ENCODE data around the gene FYCO1.

The FYCO1 gene

GRCh38 chr3:45922039-45922326 lies 73.6 kb downstream of the FYCO1 start:
- H3K79me2 ChIP-seq (ENCODE audit: insufficient read depth, low read length): no peaks in the 10 kb centered on the region
- TF ChIP-seq CTCF (conservative IDR thresholded peaks at IDR 0.05; ENCODE audit: low read length) (no peak), EZH2phosphoT487 (IDR thresholded peaks at IDR 0.05; ENCODE audit: borderline replicate concordance) (no peak)
- H3F3A ChIP-seq (ENCODE audit: low read depth): no peaks in the 10 kb centered on the region
- no peaks in the 10 kb centered on the region for H3K27me3 ChIP-seq (ENCODE audit: insufficient read depth, low read length, poor library complexity, severe bottlenecking)
- peaks cover 26% of the 10 kb centered on the region; the same call in 1 of the 2 replicates for H3K36me3 ChIP-seq (ENCODE audit: insufficient read depth, low read length)
- no peak overlapping the region for H3K9ac ChIP-seq (ENCODE audit: low read depth, low read length, poor library complexity, severe bottlenecking)
- no peaks in the 10 kb centered on the region for H4K20me1 ChIP-seq (ENCODE audit: insufficient read depth, low read length, poor library complexity, severe bottlenecking)
- no peak overlapping the region for H3K4me2 ChIP-seq (ENCODE audit: low read depth, low read length, poor library complexity, severe bottlenecking)
- no peak overlapping the region for H3K4me3 ChIP-seq (ENCODE audit: low read length, poor library complexity, severe bottlenecking)
- H2AFZ ChIP-seq (ENCODE audit: low read length): no peak overlapping the region
- H3K9me2 ChIP-seq (replicated peaks; ENCODE audit: low read depth, low read length): no peaks in the 10 kb centered on the region
- no peaks in the 10 kb centered on the region for H3K9me3 ChIP-seq (ENCODE audit: insufficient read depth, low read depth, low read length)
- peaks cover 11% of the 10 kb centered on the region for H3K4me1 ChIP-seq (ENCODE audit: insufficient read depth, low read length, poor library complexity, severe bottlenecking)

GRCh38 chr3:45921158-45922038 lies 74.2 kb downstream of the FYCO1 start:
- no peaks in the 10 kb centered on the region for H3K9me2 ChIP-seq (replicated peaks; ENCODE audit: low read depth, low read length)
- H3K36me3 ChIP-seq (ENCODE audit: insufficient read depth, low read length): peaks cover 26% of the 10 kb centered on the region; the same call in 1 of the 2 replicates
- H3K4me3 ChIP-seq (ENCODE audit: low read length, poor library complexity, severe bottlenecking): no peak overlapping the region
- no peaks in the 10 kb centered on the region for H4K20me1 ChIP-seq (ENCODE audit: insufficient read depth, low read length, poor library complexity, severe bottlenecking)
- no peaks in the 10 kb centered on the region for H3K9me3 ChIP-seq (ENCODE audit: insufficient read depth, low read depth, low read length)
- no peaks in the 10 kb centered on the region for H3F3A ChIP-seq (ENCODE audit: low read depth)
- no peak overlapping the region for H3K4me2 ChIP-seq (ENCODE audit: low read depth, low read length, poor library complexity, severe bottlenecking)
- H3K9ac ChIP-seq (ENCODE audit: low read depth, low read length, poor library complexity, severe bottlenecking): no peak overlapping the region
- H3K4me1 ChIP-seq (ENCODE audit: insufficient read depth, low read length, poor library complexity, severe bottlenecking): peaks cover 16% of the 10 kb centered on the region
- no peak for TF ChIP-seq CTCF (conservative IDR thresholded peaks at IDR 0.05; ENCODE audit: low read length)
- TF ChIP-seq EZH2phosphoT487 (IDR thresholded peaks at IDR 0.05; ENCODE audit: borderline replicate concordance): no peak
- no peak overlapping the region for H2AFZ ChIP-seq (ENCODE audit: low read length)
- no peaks in the 10 kb centered on the region for H3K27me3 ChIP-seq (ENCODE audit: insufficient read depth, low read length, poor library complexity, severe bottlenecking)
- H3K79me2 ChIP-seq (ENCODE audit: insufficient read depth, low read length): no peaks in the 10 kb centered on the region

GRCh38 chr3:45917146-45917898 lies 78.3 kb downstream of the FYCO1 start:
- Histone ChIP-seq H3K4me2 (ENCODE audit: low read depth, low read length, poor library complexity, severe bottlenecking) (no peak overlapping the region), H3K36me3 (ENCODE audit: insufficient read depth, low read length) (peaks cover 11% of the 10 kb centered on the region; the same call in 1 of the 2 replicates), H3K9me3 (ENCODE audit: insufficient read depth, low read depth, low read length) (no peaks in the 10 kb centered on the region), H3F3A (ENCODE audit: low read depth) (no peaks in the 10 kb centered on the region), H3K79me2 (ENCODE audit: insufficient read depth, low read length) (no peaks in the 10 kb centered on the region), H2AFZ (ENCODE audit: low read length) (no peak overlapping the region), H3K9ac (ENCODE audit: low read depth, low read length, poor library complexity, severe bottlenecking) (no peak overlapping the region), H3K4me1 (ENCODE audit: insufficient read depth, low read length, poor library complexity, severe bottlenecking) (peaks cover 32% of the 10 kb centered on the region), H3K4me3 (ENCODE audit: low read length, poor library complexity, severe bottlenecking) (no peak overlapping the region), H4K20me1 (ENCODE audit: insufficient read depth, low read length, poor library complexity, severe bottlenecking) (no peaks in the 10 kb centered on the region), H3K27me3 (ENCODE audit: insufficient read depth, low read length, poor library complexity, severe bottlenecking) (no peaks in the 10 kb centered on the region), H3K9me2 (replicated peaks; ENCODE audit: low read depth, low read length) (no peaks in the 10 kb centered on the region)
- no peak for TF ChIP-seq CTCF (conservative IDR thresholded peaks at IDR 0.05; ENCODE audit: low read length)
- no peak for TF ChIP-seq EZH2phosphoT487 (IDR thresholded peaks at IDR 0.05; ENCODE audit: borderline replicate concordance)
